HepG2 (cell line): Measurements from ENCODE around the gene AP4M1. TPM values are rescaled to one million over a fixed set of nuclear protein-coding genes. Genes with fewer than 3 reads are reported as not detected.

ENCODE experiments used
- ARID4A ChIP-seq: sonication (generic); formaldehyde crosslinking; IDR thresholded peaks from 2 replicates; pipeline ENCODE4 v1.5.0; 2020; ENCODE audit warnings: mild to moderate bottlenecking, missing genetic modification reagents, borderline replicate concordance
- HDAC2 ChIP-seq: sonication (generic); formaldehyde crosslinking; IDR thresholded peaks from 2 replicates; pipeline ENCODE4 v1.4.0; 2020; ENCODE audit warnings: missing genetic modification reagents
- NR2F1 ChIP-seq, 2 experiments: fragments of 450-650 bp in 1 of 2; formaldehyde crosslinking in 1 of 2; IDR thresholded peaks; 2 replicates each; pipeline versions ENCODE4 v1.5.0 to v1.6.1; 2016 to 2020; ENCODE audit warnings: mild to moderate bottlenecking in 1 of 2, missing compliant biosample characterization in 1 of 2, missing genetic modification reagents in 1 of 2, moderate library complexity in 1 of 2
- REL ChIP-seq: sonication (generic); formaldehyde crosslinking; conservative IDR thresholded peaks from 2 replicates; pipeline ENCODE4 v1.8.0; 2022; ENCODE audit warnings: mild to moderate bottlenecking, missing genetic modification reagents, moderate library complexity
- TAF1 ChIP-seq: sonication (generic); formaldehyde crosslinking; IDR thresholded peaks from 2 replicates; pipeline ENCODE4 v1.4.0; 2020; ENCODE audit warnings: missing genetic modification reagents
- TCF7 ChIP-seq: sonication (generic); IDR thresholded peaks from 2 replicates; pipeline ENCODE4 v1.6.1; 2016; ENCODE audit warnings: antibody characterized with exemption, low read depth
- TFDP2 ChIP-seq: sonication (generic); formaldehyde crosslinking; IDR thresholded peaks from 2 replicates; pipeline ENCODE4 v1.4.0; 2020; ENCODE audit warnings: missing genetic modification reagents
- ZFP36L1 ChIP-seq: sonication (generic); formaldehyde crosslinking; IDR thresholded peaks from 2 replicates; pipeline ENCODE4 v1.8.0; 2022; ENCODE audit warnings: mild to moderate bottlenecking, missing genetic modification reagents, moderate library complexity
- ZNF574 ChIP-seq: sonication (generic); formaldehyde crosslinking; IDR thresholded peaks from 2 replicates; pipeline ENCODE4 v1.4.0; 2020; ENCODE audit warnings: missing genetic modification reagents
- ZNF724P ChIP-seq: sonication (generic); formaldehyde crosslinking; IDR thresholded peaks from 2 replicates; pipeline ENCODE4 v1.8.0; 2022; ENCODE audit warnings: missing genetic modification reagents, borderline replicate concordance
- polyA plus RNA-seq, 8 experiments: library from polyadenylated mRNA; depleted of rRNA in 3 of 8; stranded (reverse) in 7 of 8; unstranded in 1 of 8; fragments of >200 nt; fragmentation: Illumina TruSeq in 4 of 8; extraction: Trizol in 4 of 8; gene quantifications; 2 replicates each; pipeline versions ENCODE4 v1.2.1 to v1.2.3, GENCODE V29; 2011 to 2016; ENCODE audit warnings: low read depth in 4 of 8, missing spikeins in 1 of 8, mixed read lengths in 1 of 8; ENCODE audit not compliant: insufficient read depth in 1 of 8
- total RNA-seq, 5 experiments: library from RNA; depleted of rRNA; stranded (reverse); fragments of >200 nt; fragmentation: Illumina TruSeq; extraction: Trizol; gene quantifications; 2 replicates each; pipeline ENCODE4 v1.2.3, GENCODE V29; 2016; ENCODE audit warnings: low read depth in 1 of 5
- TF ChIP-seq, protein P1 (sequence below): sonication (generic); formaldehyde crosslinking; IDR thresholded peaks from 2 replicates; pipeline ENCODE4 v1.4.0; 2020; ENCODE audit warnings: mild to moderate bottlenecking, missing genetic modification reagents, borderline replicate concordance
- TF ChIP-seq, protein P2 (sequence below): IDR thresholded peaks from 2 replicates; pipeline ENCODE4 v1.6.1; 2016

Gene AP4M1
- total and polyA plus RNA-seq, 2 of the 13 experiments (the other 11 are each of a cell fraction or from before 2014, with no cell fraction given) = 6.3 to 9.7 TPM

GRCh38 chr7:100088621-100089457 is 12.6 kb upstream of the AP4M1 start, which contains the start of gene COPS6 (continued):
- TF ChIP-seq ARID4A = peak; percentile 94
- no peak; a peak in 1 of 4 replicates for TF ChIP-seq NR2F1 (CRISPR knock-in tag; IDR thresholded peaks at IDR 0.05)
- TF ChIP-seq, protein P1, sequence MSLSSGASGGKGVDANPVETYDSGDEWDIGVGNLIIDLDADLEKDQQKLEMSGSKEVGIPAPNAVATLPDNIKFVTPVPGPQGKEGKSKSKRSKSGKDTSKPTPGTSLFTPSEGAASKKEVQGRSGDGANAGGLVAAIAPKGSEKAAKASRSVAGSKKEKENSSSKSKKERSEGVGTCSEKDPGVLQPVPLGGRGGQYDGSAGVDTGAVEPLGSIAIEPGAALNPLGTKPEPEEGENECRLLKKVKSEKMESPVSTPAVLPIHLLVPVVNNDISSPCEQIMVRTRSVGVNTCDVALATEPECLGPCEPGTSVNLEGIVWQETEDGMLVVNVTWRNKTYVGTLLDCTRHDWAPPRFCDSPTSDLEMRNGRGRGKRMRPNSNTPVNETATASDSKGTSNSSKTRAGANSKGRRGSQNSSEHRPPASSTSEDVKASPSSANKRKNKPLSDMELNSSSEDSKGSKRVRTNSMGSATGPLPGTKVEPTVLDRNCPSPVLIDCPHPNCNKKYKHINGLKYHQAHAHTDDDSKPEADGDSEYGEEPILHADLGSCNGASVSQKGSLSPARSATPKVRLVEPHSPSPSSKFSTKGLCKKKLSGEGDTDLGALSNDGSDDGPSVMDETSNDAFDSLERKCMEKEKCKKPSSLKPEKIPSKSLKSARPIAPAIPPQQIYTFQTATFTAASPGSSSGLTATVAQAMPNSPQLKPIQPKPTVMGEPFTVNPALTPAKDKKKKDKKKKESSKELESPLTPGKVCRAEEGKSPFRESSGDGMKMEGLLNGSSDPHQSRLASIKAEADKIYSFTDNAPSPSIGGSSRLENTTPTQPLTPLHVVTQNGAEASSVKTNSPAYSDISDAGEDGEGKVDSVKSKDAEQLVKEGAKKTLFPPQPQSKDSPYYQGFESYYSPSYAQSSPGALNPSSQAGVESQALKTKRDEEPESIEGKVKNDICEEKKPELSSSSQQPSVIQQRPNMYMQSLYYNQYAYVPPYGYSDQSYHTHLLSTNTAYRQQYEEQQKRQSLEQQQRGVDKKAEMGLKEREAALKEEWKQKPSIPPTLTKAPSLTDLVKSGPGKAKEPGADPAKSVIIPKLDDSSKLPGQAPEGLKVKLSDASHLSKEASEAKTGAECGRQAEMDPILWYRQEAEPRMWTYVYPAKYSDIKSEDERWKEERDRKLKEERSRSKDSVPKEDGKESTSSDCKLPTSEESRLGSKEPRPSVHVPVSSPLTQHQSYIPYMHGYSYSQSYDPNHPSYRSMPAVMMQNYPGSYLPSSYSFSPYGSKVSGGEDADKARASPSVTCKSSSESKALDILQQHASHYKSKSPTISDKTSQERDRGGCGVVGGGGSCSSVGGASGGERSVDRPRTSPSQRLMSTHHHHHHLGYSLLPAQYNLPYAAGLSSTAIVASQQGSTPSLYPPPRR (CRISPR knock-in tag) = peak; percentile 62; the same call in 1 of the 2 replicates
- TF ChIP-seq TFDP2 (CRISPR knock-in tag) = peak; percentile 95
- peak; percentile 89 for TF ChIP-seq TAF1 (CRISPR knock-in tag)
- peak; percentile 96; the same call in 1 of the 2 replicates for TF ChIP-seq ZNF724P
- TF ChIP-seq, protein P2, sequence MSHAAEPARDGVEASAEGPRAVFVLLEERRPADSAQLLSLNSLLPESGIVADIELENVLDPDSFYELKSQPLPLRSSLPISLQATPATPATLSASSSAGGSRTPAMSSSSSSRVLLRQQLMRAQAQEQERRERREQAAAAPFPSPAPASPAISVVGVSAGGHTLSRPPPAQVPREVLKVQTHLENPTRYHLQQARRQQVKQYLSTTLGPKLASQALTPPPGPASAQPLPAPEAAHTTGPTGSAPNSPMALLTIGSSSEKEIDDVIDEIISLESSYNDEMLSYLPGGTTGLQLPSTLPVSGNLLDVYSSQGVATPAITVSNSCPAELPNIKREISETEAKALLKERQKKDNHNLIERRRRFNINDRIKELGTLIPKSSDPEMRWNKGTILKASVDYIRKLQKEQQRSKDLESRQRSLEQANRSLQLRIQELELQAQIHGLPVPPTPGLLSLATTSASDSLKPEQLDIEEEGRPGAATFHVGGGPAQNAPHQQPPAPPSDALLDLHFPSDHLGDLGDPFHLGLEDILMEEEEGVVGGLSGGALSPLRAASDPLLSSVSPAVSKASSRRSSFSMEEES (CRISPR knock-in tag) = peak; percentile 76; the same call in 1 of the 2 replicates
- TF ChIP-seq TCF7 = no peak
- peak; percentile 97; the same call in 1 of the 2 replicates for TF ChIP-seq ZFP36L1 (CRISPR knock-in tag)
- TF ChIP-seq ZNF574 = peak; percentile 96
- TF ChIP-seq REL (CRISPR knock-in tag) = peak; percentile 98
- 0 out of 2 replicates have a peak, but pooled peaks have one; percentile 49 for TF ChIP-seq HDAC2 (CRISPR knock-in tag)
